Astrocyte (in vitro differentiated cells and primary cell): ENCODE data around the gene PIP4K2A.

Source experiments
- EZH2 ChIP-seq: IDR thresholded peaks from 2 replicates; pipeline ENCODE4 v1.6.1; 2012; ENCODE audit warnings: mild to moderate bottlenecking, low read length, inconsistent platforms; ENCODE audit not compliant: insufficient read depth
- TF ChIP-seq, protein P1 (sequence below): IDR thresholded peaks from 2 replicates; pipeline ENCODE4 v1.5.1; 2011; ENCODE audit warnings: low read depth, mild to moderate bottlenecking, inconsistent platforms, low read length, moderate library complexity; ENCODE audit not compliant: insufficient read depth

GRCh38 chr10:22690158-22690557, 24.2 kb downstream of the PIP4K2A start:
- TF ChIP-seq, protein P1, sequence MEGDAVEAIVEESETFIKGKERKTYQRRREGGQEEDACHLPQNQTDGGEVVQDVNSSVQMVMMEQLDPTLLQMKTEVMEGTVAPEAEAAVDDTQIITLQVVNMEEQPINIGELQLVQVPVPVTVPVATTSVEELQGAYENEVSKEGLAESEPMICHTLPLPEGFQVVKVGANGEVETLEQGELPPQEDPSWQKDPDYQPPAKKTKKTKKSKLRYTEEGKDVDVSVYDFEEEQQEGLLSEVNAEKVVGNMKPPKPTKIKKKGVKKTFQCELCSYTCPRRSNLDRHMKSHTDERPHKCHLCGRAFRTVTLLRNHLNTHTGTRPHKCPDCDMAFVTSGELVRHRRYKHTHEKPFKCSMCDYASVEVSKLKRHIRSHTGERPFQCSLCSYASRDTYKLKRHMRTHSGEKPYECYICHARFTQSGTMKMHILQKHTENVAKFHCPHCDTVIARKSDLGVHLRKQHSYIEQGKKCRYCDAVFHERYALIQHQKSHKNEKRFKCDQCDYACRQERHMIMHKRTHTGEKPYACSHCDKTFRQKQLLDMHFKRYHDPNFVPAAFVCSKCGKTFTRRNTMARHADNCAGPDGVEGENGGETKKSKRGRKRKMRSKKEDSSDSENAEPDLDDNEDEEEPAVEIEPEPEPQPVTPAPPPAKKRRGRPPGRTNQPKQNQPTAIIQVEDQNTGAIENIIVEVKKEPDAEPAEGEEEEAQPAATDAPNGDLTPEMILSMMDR = no peak
- TF ChIP-seq EZH2 = no peak
